WTC11 (cell line): ENCODE results near the gene CETP. TPM values are rescaled to one million over a fixed set of nuclear protein-coding genes. Genes with fewer than 3 reads are reported as not detected.

Experiments used
- ATAC-seq: fragments of 200-7000 bp; cut with Tn5 transposase; 2 replicates; pipeline ENCODE4 v1.10.0; 2021; ENCODE audit warnings: mild to moderate bottlenecking, moderate library complexity
- CTCF ChIA-PET: fragments of 300-600 bp; sonication (Branson Sonifier 250); formaldehyde crosslinking; loops from one replicate; lab custom pipeline; 2021; ENCODE audit warnings: antibody characterized with exemption; lab: Charles Lee
- POLR2A ChIA-PET: fragments of 350-600 bp; sonication (Branson Sonifier 250); formaldehyde crosslinking; loops from one replicate; lab custom pipeline; 2021; ENCODE audit warnings: antibody characterized with exemption; lab: Charles Lee
- DNase-seq: peaks from one replicate; pipeline ENCODE4 v3.0.0; 2021; ENCODE audit warnings: low spot score
- H3K27ac Mint-ChIP-seq: 2 replicates; pipeline ENCODE4 v1.8.0; 2021; ENCODE audit warnings: mixed read lengths
- H3K27me3 Mint-ChIP-seq: 2 replicates; pipeline ENCODE4 v1.8.0; 2021; ENCODE audit warnings: low read depth, mild to moderate bottlenecking, moderate library complexity, mixed read lengths
- H3K36me3 Mint-ChIP-seq: 2 replicates; pipeline ENCODE4 v1.8.0; 2021; ENCODE audit warnings: mixed read lengths
- H3K4me1 Mint-ChIP-seq: 2 replicates; pipeline ENCODE4 v1.8.0; 2022; ENCODE audit warnings: mixed read lengths
- H3K4me3 Mint-ChIP-seq: 2 replicates; pipeline ENCODE4 v1.8.0; 2021; ENCODE audit warnings: mild to moderate bottlenecking, moderate library complexity, mixed read lengths
- H3K9me3 Mint-ChIP-seq: 2 replicates; pipeline ENCODE4 v1.8.0; 2021; ENCODE audit warnings: mixed read lengths
- ATF2 ChIP-seq: sonication (generic); formaldehyde crosslinking; IDR thresholded peaks from 2 replicates; pipeline ENCODE4 v1.8.1; 2022; ENCODE audit warnings: low read depth, missing genetic modification reagents, borderline replicate concordance
- GABPB1 ChIP-seq: sonication (generic); formaldehyde crosslinking; IDR thresholded peaks from 2 replicates; pipeline ENCODE4 v1.8.1; 2023; ENCODE audit warnings: mild to moderate bottlenecking, missing genetic modification reagents
- JAZF1 ChIP-seq: fragments of 250-450 bp; sonication (Bioruptor Pico); IDR thresholded peaks from 2 replicates; pipeline ENCODE4 v1.9.0; 2021; ENCODE audit warnings: moderate library complexity, mild to moderate bottlenecking, inconsistent platforms
- MLX ChIP-seq: sonication (generic); formaldehyde crosslinking; IDR thresholded peaks from 2 replicates; pipeline ENCODE4 v1.8.1; 2023; ENCODE audit warnings: mild to moderate bottlenecking, missing genetic modification reagents, moderate library complexity
- MYBL2 ChIP-seq: sonication (generic); formaldehyde crosslinking; IDR thresholded peaks from 2 replicates; pipeline ENCODE4 v1.8.1; 2023; ENCODE audit warnings: mild to moderate bottlenecking, moderate library complexity, missing genetic modification reagents
- NR2C2 ChIP-seq: sonication (generic); formaldehyde crosslinking; IDR thresholded peaks from 2 replicates; pipeline ENCODE4 v1.8.0; 2022; ENCODE audit warnings: mild to moderate bottlenecking, missing genetic modification reagents
- RORB ChIP-seq: fragments of 250-450 bp; sonication (Bioruptor Pico); IDR thresholded peaks from 2 replicates; pipeline ENCODE4 v1.9.0; 2021; ENCODE audit warnings: mild to moderate bottlenecking
- TEAD4 ChIP-seq: sonication (generic); formaldehyde crosslinking; IDR thresholded peaks from 2 replicates; pipeline ENCODE4 v1.8.0; 2022; ENCODE audit warnings: mild to moderate bottlenecking, missing genetic modification reagents
- TP53 ChIP-seq: sonication (generic); formaldehyde crosslinking; IDR thresholded peaks from 2 replicates; pipeline ENCODE4 v1.8.1; 2023; ENCODE audit warnings: mild to moderate bottlenecking, missing genetic modification reagents
- ZNF425 ChIP-seq: fragments of 250-450 bp; sonication (Bioruptor Pico); conservative IDR thresholded peaks from 2 replicates; pipeline ENCODE4 v1.9.0; 2021; ENCODE audit warnings: mild to moderate bottlenecking
- ZNF532 ChIP-seq: fragments of 250-450 bp; sonication (Bioruptor Pico); IDR thresholded peaks from 2 replicates; pipeline ENCODE4 v1.9.0; 2021; ENCODE audit warnings: mild to moderate bottlenecking, borderline replicate concordance
- total RNA-seq: library from RNA; stranded (reverse); gene quantifications from 3 replicates; pipeline ENCODE4 v1.2.3, GENCODE V29; 2021
- TF ChIP-seq, protein P1 (sequence below): sonication (generic); formaldehyde crosslinking; IDR thresholded peaks from 2 replicates; pipeline ENCODE4 v1.8.1; 2022; ENCODE audit warnings: mild to moderate bottlenecking, missing genetic modification reagents, moderate library complexity, borderline replicate concordance
- TF ChIP-seq, protein P2 (sequence below): fragments of 250-450 bp; sonication (Bioruptor Pico); IDR thresholded peaks from 2 replicates; pipeline ENCODE4 v1.8.0; 2021; ENCODE audit warnings: mild to moderate bottlenecking
- TF ChIP-seq, protein P3 (sequence below): sonication (generic); formaldehyde crosslinking; IDR thresholded peaks from 2 replicates; pipeline ENCODE4 v1.8.1; 2023; ENCODE audit warnings: mild to moderate bottlenecking, missing genetic modification reagents, borderline replicate concordance
- TF ChIP-seq, protein P4 (sequence below): fragments of 250-450 bp; sonication (Bioruptor Pico); IDR thresholded peaks from 2 replicates; pipeline ENCODE4 v1.9.0; 2021; ENCODE audit warnings: mild to moderate bottlenecking

Gene CETP
- total RNA-seq, 1 experiment from 2014 or later = not detected

DNA sequence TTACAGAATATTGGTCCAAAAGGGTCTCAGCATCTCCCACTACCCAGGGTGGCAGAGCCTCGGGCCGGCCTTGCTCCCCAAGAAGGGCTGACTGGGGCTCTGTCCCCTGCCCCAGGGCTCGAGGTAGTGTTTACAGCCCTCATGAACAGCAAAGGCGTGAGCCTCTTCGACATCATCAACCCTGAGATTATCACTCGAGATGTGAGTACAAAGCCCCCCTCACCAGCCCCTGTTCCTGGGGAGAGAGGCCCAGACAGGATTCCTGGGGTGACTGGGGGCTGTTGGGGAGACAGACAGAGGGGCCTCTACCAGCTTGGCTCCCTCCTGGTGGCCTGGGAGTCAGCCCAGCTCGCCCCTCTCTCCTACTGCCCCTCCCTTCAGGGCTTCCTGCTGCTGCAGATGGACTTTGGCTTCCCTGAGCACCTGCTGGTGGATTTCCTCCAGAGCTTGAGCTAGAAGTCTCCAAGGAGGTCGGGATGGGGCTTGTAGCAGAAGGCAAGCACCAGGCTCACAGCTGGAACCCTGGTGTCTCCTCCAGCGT, 21.5 kb downstream of the CETP start:
- DNase-seq (no peak), ATAC-seq (no peak)
- Mint-ChIP-seq H3K4me3 (no peak overlapping the region), H3K9me3 (no peaks in the 10 kb centered on the region), H3K27me3 (peaks cover 11% of the 10 kb centered on the region), H3K4me1 (peaks cover 18% of the 10 kb centered on the region), H3K27ac (no peak overlapping the region), H3K36me3 (no peaks in the 10 kb centered on the region)
- CTCF ChIA-PET = interaction anchor here (0.9 to 1.6 kb wide), 3 partner anchors 19 to 109 kb away, joined by 3 to 10 read pairs (median 4); partner anchors contain the start of gene CPNE2
- POLR2A ChIA-PET = interaction anchor here (1.1 kb wide), 1 partner anchor 21 kb away, joined by 3 read pairs; no protein-coding TSS in a partner anchor
- TF ChIP-seq, protein P1, sequence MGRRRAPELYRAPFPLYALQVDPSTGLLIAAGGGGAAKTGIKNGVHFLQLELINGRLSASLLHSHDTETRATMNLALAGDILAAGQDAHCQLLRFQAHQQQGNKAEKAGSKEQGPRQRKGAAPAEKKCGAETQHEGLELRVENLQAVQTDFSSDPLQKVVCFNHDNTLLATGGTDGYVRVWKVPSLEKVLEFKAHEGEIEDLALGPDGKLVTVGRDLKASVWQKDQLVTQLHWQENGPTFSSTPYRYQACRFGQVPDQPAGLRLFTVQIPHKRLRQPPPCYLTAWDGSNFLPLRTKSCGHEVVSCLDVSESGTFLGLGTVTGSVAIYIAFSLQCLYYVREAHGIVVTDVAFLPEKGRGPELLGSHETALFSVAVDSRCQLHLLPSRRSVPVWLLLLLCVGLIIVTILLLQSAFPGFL (CRISPR knock-in tag) = no peak
- TF ChIP-seq GABPB1 (CRISPR knock-in tag) (no peak), MLX (no peak), ATF2 (CRISPR knock-in tag) (no peak), MYBL2 (no peak), RORB (CRISPR knock-in tag) (no peak), TP53 (CRISPR knock-in tag) (no peak), JAZF1 (no peak), ZNF425 (CRISPR knock-in tag) (no peak), NR2C2 (CRISPR knock-in tag) (no peak), ZNF532 (CRISPR knock-in tag) (no peak), TEAD4 (CRISPR knock-in tag) (no peak)
- TF ChIP-seq, protein P2, sequence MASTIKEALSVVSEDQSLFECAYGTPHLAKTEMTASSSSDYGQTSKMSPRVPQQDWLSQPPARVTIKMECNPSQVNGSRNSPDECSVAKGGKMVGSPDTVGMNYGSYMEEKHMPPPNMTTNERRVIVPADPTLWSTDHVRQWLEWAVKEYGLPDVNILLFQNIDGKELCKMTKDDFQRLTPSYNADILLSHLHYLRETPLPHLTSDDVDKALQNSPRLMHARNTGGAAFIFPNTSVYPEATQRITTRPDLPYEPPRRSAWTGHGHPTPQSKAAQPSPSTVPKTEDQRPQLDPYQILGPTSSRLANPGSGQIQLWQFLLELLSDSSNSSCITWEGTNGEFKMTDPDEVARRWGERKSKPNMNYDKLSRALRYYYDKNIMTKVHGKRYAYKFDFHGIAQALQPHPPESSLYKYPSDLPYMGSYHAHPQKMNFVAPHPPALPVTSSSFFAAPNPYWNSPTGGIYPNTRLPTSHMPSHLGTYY (CRISPR knock-in tag) = no peak
- TF ChIP-seq, protein P3, sequence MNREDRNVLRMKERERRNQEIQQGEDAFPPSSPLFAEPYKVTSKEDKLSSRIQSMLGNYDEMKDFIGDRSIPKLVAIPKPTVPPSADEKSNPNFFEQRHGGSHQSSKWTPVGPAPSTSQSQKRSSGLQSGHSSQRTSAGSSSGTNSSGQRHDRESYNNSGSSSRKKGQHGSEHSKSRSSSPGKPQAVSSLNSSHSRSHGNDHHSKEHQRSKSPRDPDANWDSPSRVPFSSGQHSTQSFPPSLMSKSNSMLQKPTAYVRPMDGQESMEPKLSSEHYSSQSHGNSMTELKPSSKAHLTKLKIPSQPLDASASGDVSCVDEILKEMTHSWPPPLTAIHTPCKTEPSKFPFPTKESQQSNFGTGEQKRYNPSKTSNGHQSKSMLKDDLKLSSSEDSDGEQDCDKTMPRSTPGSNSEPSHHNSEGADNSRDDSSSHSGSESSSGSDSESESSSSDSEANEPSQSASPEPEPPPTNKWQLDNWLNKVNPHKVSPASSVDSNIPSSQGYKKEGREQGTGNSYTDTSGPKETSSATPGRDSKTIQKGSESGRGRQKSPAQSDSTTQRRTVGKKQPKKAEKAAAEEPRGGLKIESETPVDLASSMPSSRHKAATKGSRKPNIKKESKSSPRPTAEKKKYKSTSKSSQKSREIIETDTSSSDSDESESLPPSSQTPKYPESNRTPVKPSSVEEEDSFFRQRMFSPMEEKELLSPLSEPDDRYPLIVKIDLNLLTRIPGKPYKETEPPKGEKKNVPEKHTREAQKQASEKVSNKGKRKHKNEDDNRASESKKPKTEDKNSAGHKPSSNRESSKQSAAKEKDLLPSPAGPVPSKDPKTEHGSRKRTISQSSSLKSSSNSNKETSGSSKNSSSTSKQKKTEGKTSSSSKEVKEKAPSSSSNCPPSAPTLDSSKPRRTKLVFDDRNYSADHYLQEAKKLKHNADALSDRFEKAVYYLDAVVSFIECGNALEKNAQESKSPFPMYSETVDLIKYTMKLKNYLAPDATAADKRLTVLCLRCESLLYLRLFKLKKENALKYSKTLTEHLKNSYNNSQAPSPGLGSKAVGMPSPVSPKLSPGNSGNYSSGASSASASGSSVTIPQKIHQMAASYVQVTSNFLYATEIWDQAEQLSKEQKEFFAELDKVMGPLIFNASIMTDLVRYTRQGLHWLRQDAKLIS (CRISPR knock-in tag) = no peak
- TF ChIP-seq, protein P4, sequence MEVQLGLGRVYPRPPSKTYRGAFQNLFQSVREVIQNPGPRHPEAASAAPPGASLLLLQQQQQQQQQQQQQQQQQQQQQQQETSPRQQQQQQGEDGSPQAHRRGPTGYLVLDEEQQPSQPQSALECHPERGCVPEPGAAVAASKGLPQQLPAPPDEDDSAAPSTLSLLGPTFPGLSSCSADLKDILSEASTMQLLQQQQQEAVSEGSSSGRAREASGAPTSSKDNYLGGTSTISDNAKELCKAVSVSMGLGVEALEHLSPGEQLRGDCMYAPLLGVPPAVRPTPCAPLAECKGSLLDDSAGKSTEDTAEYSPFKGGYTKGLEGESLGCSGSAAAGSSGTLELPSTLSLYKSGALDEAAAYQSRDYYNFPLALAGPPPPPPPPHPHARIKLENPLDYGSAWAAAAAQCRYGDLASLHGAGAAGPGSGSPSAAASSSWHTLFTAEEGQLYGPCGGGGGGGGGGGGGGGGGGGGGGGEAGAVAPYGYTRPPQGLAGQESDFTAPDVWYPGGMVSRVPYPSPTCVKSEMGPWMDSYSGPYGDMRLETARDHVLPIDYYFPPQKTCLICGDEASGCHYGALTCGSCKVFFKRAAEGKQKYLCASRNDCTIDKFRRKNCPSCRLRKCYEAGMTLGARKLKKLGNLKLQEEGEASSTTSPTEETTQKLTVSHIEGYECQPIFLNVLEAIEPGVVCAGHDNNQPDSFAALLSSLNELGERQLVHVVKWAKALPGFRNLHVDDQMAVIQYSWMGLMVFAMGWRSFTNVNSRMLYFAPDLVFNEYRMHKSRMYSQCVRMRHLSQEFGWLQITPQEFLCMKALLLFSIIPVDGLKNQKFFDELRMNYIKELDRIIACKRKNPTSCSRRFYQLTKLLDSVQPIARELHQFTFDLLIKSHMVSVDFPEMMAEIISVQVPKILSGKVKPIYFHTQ (CRISPR knock-in tag) = no peak
